Left ventricle myocardium inferior (tissue), 1 donor: ENCODE results near the gene CAMK1D. TPM values are rescaled to one million over a fixed set of nuclear protein-coding genes. Genes with fewer than 3 reads are reported as not detected.

ENCODE experiments used
- DNase-seq: peaks from one replicate; pipeline ENCODE4 v3.0.0-alpha.2; 2020
- H3K27ac ChIP-seq: fragments of 200-600 bp; replicated peaks from 2 replicates; pipeline ENCODE4 v1.8.0; 2021
- H3K27me3 ChIP-seq: fragments of 200-600 bp; 2 replicates; pipeline ENCODE4 v1.8.0; 2021; ENCODE audit warnings: low read depth
- H3K36me3 ChIP-seq: fragments of 200-600 bp; 2 replicates; pipeline ENCODE4 v1.8.0; 2021
- H3K4me1 ChIP-seq: fragments of 200-600 bp; 2 replicates; pipeline ENCODE4 v1.8.0; 2021
- H3K4me3 ChIP-seq: fragments of 200-600 bp; 2 replicates; pipeline ENCODE4 v1.8.0; 2021; ENCODE audit warnings: mild to moderate bottlenecking, moderate library complexity
- H3K9me3 ChIP-seq: fragments of 200-600 bp; replicated peaks from 2 replicates; pipeline ENCODE4 v1.8.0; 2021
- CTCF ChIP-seq: fragments of 200-600 bp; IDR thresholded peaks from 2 replicates; pipeline ENCODE4 v1.8.0; 2021; ENCODE audit warnings: antibody characterized with exemption, mild to moderate bottlenecking, borderline replicate concordance
- intact Hi-C: fragments of 100-400 bp; cut with micrococcal nuclease; formaldehyde crosslinking; loops from one replicate; pipeline ENCODE4 v1.11.0; 2022
- total RNA-seq: library from RNA; stranded (reverse); fragmentation: NEBNext Ultra II Directional; extraction: Animal tissue kit (Norgen Biotek cat#: 25700); gene quantifications from one replicate; pipeline ENCODE4 v1.2.1, GENCODE V29; 2021
- donor health status: DM: no; HTN: yes; CAD: no; lungs with severe emphysema.

The CAMK1D gene
- total RNA-seq, 1 donor from 2014 or later: 2.5 TPM

GRCh38 chr10:12418725-12419261, 69.4 kb downstream of the CAMK1D start:
- no peak overlapping the region for H3K4me3 ChIP-seq

GRCh38 chr10:12419262-12419847, 70.0 kb downstream of the CAMK1D start:
- Histone ChIP-seq H3K9me3 (no peaks in the 10 kb centered on the region), H3K4me1 (peaks cover 14% of the 10 kb centered on the region), H3K27me3 (no peaks in the 10 kb centered on the region), H3K27ac (peak overlapping the region; percentile 57), H3K4me3 (no peak overlapping the region), H3K36me3 (no peaks in the 10 kb centered on the region)
- DNase-seq: no peak
- TF ChIP-seq CTCF: no peak
- intact Hi-C loops: no loop called here

More at GRCh38 chr10:12418725-12419261, 69.4 kb downstream of the CAMK1D start:
- Histone ChIP-seq H3K27me3 (no peaks in the 10 kb centered on the region), H3K4me1 (peaks cover 14% of the 10 kb centered on the region), H3K36me3 (no peaks in the 10 kb centered on the region), H3K9me3 (no peaks in the 10 kb centered on the region), H3K27ac (peak overlapping the region; percentile 57)
- TF ChIP-seq CTCF: no peak
- DNase-seq: no peak
- intact Hi-C loops: no loop called here

DNA sequence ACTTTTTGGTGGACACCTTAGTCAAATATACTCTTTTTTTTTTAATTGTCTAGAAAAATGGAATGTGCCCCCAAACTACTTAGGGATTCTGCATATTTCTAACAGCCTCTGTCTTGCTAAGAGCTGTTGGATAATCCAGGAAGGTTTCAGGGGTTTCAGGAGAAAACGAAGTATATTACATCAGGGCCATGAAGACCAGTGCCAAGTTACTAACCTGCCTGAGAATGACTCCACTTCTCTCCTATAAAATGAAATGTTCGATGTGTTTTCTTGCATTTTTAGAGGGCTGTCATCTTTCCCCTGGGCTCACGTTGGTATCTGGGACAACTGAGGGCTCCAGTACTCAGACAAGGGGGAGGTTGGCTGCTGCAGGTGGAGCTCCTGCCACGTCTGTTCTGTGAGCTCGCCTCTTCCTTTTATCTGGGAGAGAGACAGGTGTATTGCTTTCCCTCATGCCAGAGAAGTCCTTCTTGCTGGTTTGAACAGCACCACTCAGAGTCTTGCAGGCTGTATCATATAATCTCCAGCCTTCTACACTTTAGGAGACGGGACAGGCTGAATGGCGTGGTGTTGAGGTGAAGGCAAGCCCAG, 71.3 kb downstream of the CAMK1D start:
- intact Hi-C loops: no loop called here
- Histone ChIP-seq H3K27ac (no peak overlapping the region), H3K36me3 (no peaks in the 10 kb centered on the region), H3K27me3 (no peaks in the 10 kb centered on the region), H3K4me1 (peaks cover 14% of the 10 kb centered on the region), H3K4me3 (no peak overlapping the region), H3K9me3 (no peaks in the 10 kb centered on the region)
- DNase-seq: no peak
- TF ChIP-seq CTCF: no peak

DNA sequence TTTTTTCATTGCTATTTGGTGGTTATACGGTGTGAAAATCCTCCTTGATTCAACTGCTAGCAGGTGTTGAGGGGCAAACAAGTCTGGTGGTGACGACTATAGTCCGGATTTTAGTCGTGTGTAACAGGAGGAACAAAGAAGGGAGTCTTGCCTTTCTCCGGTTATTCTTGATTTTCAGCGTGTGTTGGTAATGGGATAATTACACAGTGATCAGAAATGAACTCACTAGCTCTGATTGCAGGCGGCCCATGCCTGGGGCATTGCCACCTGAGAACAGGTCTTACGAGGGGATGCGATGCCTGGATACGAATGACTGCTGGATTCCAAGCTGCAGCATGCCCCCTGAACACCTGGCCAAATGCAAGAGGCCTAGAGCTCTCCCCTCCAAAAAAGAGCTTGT, 72.8 kb downstream of the CAMK1D start:
- TF ChIP-seq CTCF: no peak
- Histone ChIP-seq H3K36me3 (no peaks in the 10 kb centered on the region), H3K27ac (no peak overlapping the region), H3K4me3 (no peak overlapping the region), H3K9me3 (no peaks in the 10 kb centered on the region), H3K27me3 (no peaks in the 10 kb centered on the region), H3K4me1 (peaks cover 3% of the 10 kb centered on the region)
- intact Hi-C loops: no loop called here
- DNase-seq: no peak

DNA sequence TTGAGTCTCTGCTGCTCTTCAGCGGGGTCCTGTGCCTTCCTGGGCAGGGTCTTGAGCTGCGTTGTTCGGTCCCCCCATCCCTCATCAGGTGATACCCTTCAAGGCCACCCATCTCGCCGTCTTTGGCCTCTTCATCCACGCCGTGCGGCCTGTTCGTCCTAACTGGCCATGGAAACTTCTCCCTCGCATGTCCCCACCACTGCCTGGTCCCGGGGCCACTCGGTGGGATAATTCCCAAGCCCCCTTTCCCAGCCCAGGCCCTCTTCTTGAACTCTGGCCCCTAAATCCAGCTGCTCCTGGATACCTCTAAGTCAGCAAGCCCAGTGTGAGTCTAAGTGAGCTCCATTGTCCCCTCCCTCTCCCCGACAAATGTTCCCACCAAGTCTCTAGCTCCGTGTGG, 74.5 kb downstream of the CAMK1D start:
- TF ChIP-seq CTCF: no peak
- no peak overlapping the region for H3K27ac ChIP-seq
- no peaks in the 10 kb centered on the region for H3K36me3 ChIP-seq
- no peak overlapping the region for H3K4me3 ChIP-seq
- no peaks in the 10 kb centered on the region for H3K4me1 ChIP-seq
- DNase-seq: no peak
- no peaks in the 10 kb centered on the region for H3K27me3 ChIP-seq
- no peaks in the 10 kb centered on the region for H3K9me3 ChIP-seq
- intact Hi-C loops: no loop called here
